MCF 10A (cell line): ENCODE data around the gene PMVK. TPM values are rescaled to one million over a fixed set of nuclear protein-coding genes. Genes with fewer than 3 reads are reported as not detected.

Source experiments
- BruUV-seq: library from RNA; stranded (reverse); fragments of 400-500 nt; replicated peaks from 2 replicates; lab custom pipeline; 2021; lab: Mats Ljungman, UMichigan
- CTCF ChIA-PET: fragments of 300-600 bp; sonication (Branson Sonifier 250); formaldehyde crosslinking; extraction: SDS; loops from one replicate; lab custom pipeline; 2021; ENCODE audit warnings: antibody characterized with exemption, inconsistent platforms; lab: Yijun Ruan, JAX
- POLR2A ChIA-PET: fragments of 300-600, 350-650 bp; sonication (Branson Sonifier 250); formaldehyde crosslinking; extraction: SDS; loops from one replicate; lab custom pipeline; 2020; ENCODE audit warnings: antibody characterized with exemption, inconsistent platforms; lab: Yijun Ruan, JAX
- DNase-seq: peaks from one replicate; pipeline ENCODE4 v3.0.0-alpha.2; 2018; ENCODE audit not compliant: unreplicated experiment
- H3K27ac Mint-ChIP-seq: one replicate; pipeline ENCODE4 v1.8.0; 2022; ENCODE audit warnings: mild to moderate bottlenecking, low read depth, mixed read lengths; ENCODE audit not compliant: unreplicated experiment
- H3K27me3 Mint-ChIP-seq: one replicate; pipeline ENCODE4 v1.8.0; 2022; ENCODE audit warnings: mixed read lengths; ENCODE audit not compliant: insufficient read depth, unreplicated experiment
- H3K36me3 Mint-ChIP-seq: one replicate; pipeline ENCODE4 v1.8.0; 2022; ENCODE audit warnings: mild to moderate bottlenecking, moderate library complexity, mixed read lengths; ENCODE audit not compliant: insufficient read depth, unreplicated experiment
- H3K4me1 Mint-ChIP-seq: one replicate; pipeline ENCODE4 v1.8.0; 2022; ENCODE audit warnings: mixed read lengths; ENCODE audit not compliant: insufficient read depth, unreplicated experiment
- H3K4me3 Mint-ChIP-seq: one replicate; pipeline ENCODE4 v1.8.0; 2022; ENCODE audit warnings: mild to moderate bottlenecking, moderate library complexity, mixed read lengths; ENCODE audit not compliant: unreplicated experiment
- H3K9me3 Mint-ChIP-seq: one replicate; pipeline ENCODE4 v1.8.0; 2022; ENCODE audit warnings: mixed read lengths; ENCODE audit not compliant: unreplicated experiment
- intact Hi-C: fragments of 100-400 bp; cut with micrococcal nuclease; formaldehyde crosslinking; loops from 2 replicates; pipeline ENCODE4 v1.14.1; 2022
- total RNA-seq: library from RNA; stranded (reverse); gene quantifications from 2 replicates; pipeline ENCODE4 v1.2.3, GENCODE V29; 2022
- TF ChIP-seq, protein P1 (sequence below): fragments of 200-600 bp; IDR thresholded peaks from one replicate; pipeline ENCODE4 v1.8.0; 2022; ENCODE audit warnings: antibody characterized with exemption, mild to moderate bottlenecking; ENCODE audit not compliant: unreplicated experiment

PMVK gene
- total RNA-seq, 1 experiment from 2014 or later: 68.9 TPM

DNA sequence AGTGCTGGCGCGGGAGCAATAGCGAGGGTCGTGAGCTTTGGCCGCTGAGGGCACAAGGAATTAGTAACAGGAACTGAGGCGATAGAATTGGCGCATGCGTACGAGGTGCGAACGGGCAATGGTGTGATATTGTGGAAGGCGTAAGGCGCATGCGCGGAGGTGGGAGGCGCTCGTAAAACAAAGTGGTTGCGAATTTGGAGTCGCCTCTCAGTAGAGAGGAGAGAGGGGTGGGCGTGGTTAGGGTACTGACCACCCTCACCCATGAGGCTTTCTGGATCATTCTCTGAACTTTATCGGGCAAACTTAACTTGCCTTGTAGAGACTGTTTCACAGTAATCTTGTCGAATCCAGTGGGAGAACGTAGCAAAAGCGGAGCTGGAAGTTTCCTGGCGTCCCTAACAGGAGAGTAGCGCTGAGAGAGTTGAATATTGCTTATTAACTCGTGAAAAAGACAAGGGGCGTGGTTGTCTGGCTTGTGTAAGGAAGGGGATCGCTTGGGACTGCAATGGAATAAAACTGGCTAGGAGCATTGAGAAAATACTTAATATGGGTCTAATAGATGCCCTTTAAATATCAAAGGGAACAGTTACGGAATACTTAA, 38.4 kb upstream of the PMVK start:
- intact Hi-C loops: loop anchor here (1.0 to 5.0 kb wide), 2 partner anchors 27 to 197 kb away; partner anchors contain the start of genes KRTCAP2, TRIM46 and ZBTB7B

DNA sequence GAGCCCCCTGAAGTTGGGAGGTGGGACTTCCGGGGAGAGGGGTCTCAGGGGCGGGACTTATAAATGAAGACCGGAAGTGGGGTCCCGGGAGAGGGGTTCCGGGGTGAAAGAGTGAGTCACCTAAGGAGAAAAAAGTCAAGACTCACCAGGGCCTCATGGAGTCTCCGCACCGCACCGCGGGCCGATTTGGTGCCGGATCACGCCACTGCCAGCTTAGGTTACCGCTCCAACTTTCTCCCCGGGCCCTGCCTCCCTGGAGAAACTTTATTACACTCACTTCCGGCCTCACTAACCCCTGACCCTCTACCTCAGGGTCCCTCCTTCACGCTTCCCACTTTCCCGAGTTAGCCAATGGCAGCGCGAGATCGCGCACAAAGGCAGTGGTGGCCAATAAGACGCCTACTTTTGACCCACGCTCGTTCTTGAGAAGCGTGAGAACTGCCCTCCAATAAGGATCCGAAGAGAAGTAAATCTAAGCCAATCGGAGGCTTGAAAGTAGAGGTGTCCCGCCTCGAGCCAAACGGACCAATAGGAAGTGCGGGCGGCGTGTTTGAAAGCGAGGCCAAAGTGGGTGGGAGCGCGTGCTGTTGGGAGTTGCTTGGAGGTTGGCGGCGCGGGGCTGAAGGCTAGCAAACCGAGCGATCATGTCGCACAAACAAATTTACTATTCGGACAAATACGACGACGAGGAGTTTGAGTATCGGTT, 37.7 kb upstream of the PMVK start, which contains the start of gene CKS1B:
Gene CKS1B, plus strand, starts transcription at position 580 of the 706 bp plus-strand sequence. Its CDS starts 65 bp downstream, at position 645.
- Mint-ChIP-seq H3K4me1 (peaks cover 32% of the 10 kb centered on the region), H3K27ac (no peak within 1 kb of the TSS), H3K4me3 (no peak within 1 kb of the TSS), H3K36me3 (peaks cover 33% of the 10 kb centered on the region), H3K27me3 (no peaks in the 10 kb centered on the region), H3K9me3 (no peaks in the 10 kb centered on the region)
- CTCF ChIA-PET: interaction anchor here (0.8 to 6.7 kb wide), 13 partner anchors 8 to 493 kb away, joined by 3 to 64 read pairs (median 5); partner anchors contain the start of genes FLAD1, LENEP, PBXIP1 and PYGO2
- BruUV-seq: no TSS peak
- intact Hi-C loops: loop anchor here (1.0 to 5.0 kb wide), 2 partner anchors 28 to 198 kb away; partner anchors contain the start of genes KRTCAP2, TRIM46 and ZBTB7B
- DNase-seq: peak; percentile 100
- TF ChIP-seq, protein P1, sequence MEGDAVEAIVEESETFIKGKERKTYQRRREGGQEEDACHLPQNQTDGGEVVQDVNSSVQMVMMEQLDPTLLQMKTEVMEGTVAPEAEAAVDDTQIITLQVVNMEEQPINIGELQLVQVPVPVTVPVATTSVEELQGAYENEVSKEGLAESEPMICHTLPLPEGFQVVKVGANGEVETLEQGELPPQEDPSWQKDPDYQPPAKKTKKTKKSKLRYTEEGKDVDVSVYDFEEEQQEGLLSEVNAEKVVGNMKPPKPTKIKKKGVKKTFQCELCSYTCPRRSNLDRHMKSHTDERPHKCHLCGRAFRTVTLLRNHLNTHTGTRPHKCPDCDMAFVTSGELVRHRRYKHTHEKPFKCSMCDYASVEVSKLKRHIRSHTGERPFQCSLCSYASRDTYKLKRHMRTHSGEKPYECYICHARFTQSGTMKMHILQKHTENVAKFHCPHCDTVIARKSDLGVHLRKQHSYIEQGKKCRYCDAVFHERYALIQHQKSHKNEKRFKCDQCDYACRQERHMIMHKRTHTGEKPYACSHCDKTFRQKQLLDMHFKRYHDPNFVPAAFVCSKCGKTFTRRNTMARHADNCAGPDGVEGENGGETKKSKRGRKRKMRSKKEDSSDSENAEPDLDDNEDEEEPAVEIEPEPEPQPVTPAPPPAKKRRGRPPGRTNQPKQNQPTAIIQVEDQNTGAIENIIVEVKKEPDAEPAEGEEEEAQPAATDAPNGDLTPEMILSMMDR: no peak
- POLR2A ChIA-PET: interaction anchor here (0.6 to 41.1 kb wide), 32 partner anchors 3 to 1438 kb away, joined by 3 to 1917 read pairs (median 6); partner anchors contain the start of genes ADAM15, CKS1B, EFNA1 and EFNA3

More for the DNA sequence above, 38.4 kb upstream of the PMVK start:
- Mint-ChIP-seq H3K4me1 (peaks cover 32% of the 10 kb centered on the region), H3K4me3 (no peak overlapping the region), H3K36me3 (peaks cover 37% of the 10 kb centered on the region), H3K27me3 (no peaks in the 10 kb centered on the region), H3K27ac (no peak overlapping the region), H3K9me3 (no peaks in the 10 kb centered on the region)
- DNase-seq: peak; percentile 100
- no TSS peak for BruUV-seq
- POLR2A ChIA-PET: interaction anchor here (0.6 to 41.1 kb wide), 23 partner anchors 4 to 755 kb away, joined by 3 to 1917 read pairs (median 9); partner anchors contain the start of genes ADAM15, CKS1B, EFNA1 and EFNA3
- TF ChIP-seq, protein P1: no peak
- CTCF ChIA-PET: interaction anchor here (0.6 to 6.7 kb wide), 7 partner anchors 7 to 494 kb away, joined by 3 to 64 read pairs (median 5); partner anchors contain the start of genes PBXIP1 and ZBTB7B

DNA sequence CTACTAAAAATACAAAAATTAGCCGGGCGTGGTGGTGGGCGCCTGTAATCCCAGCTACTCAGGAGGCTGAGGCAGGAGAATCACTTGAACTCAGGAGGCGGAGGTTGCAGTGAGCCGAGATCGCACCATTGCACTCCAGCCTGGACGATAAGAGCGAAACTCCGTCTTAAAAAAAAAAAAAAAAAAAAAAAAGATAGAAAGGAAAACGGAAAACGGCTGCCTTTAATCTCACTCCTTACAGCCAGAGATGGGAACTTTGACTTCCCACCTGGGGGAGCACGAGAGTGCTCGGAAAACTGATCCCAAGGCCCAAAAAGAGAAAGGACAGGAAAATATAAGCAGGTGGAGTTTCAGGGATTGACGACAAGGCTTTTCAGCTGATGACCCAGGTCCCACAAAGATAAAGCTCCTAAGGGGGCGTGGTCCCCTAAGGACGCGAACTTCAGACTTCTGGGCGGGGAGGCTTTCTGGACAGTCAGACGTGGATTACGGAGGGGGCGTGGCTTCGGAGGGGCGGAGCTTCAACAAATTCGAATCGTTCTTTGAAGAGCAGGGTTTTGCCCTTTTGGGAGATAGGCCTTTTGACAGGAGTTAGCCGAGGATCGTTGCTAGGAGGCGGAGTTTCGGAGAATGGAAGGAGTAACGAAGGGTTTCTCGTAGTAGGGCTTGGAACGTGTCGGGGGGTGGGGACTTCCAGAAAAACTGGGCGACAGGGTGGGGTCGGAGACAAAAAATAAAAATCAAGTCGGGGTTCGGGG, 37.0 kb upstream of the PMVK start:
- Mint-ChIP-seq H3K36me3 (peaks cover 34% of the 10 kb centered on the region), H3K9me3 (no peaks in the 10 kb centered on the region), H3K27me3 (no peaks in the 10 kb centered on the region), H3K4me3 (no peak overlapping the region), H3K4me1 (peaks cover 33% of the 10 kb centered on the region), H3K27ac (no peak overlapping the region)
- peak; percentile 100 for DNase-seq
- no TSS peak for BruUV-seq
- intact Hi-C loops: loop anchor here (1.0 to 5.0 kb wide), 4 partner anchors 29 to 199 kb away; partner anchors contain the start of genes ADAM15, KRTCAP2, TRIM46 and ZBTB7B
- ChIA-PET CTCF (interaction anchor here (0.6 to 6.7 kb wide), 17 partner anchors 8 to 493 kb away, joined by 3 to 64 read pairs (median 5); partner anchors contain the start of genes FLAD1, LENEP, PBXIP1 and PYGO2), POLR2A (interaction anchor here (0.6 to 41.1 kb wide), 35 partner anchors 3 to 1500 kb away, joined by 3 to 1917 read pairs (median 6); partner anchors contain the start of genes ADAM15, CKS1B, EFNA1 and EFNA3)
- TF ChIP-seq, protein P1: peak; percentile 27
